H1 (cell line): Measurements from ENCODE around the gene TEDDM1. TPM values are rescaled to one million over a fixed set of nuclear protein-coding genes. Genes with fewer than 3 reads are reported as not detected.

Experiments used
- CTBP2 ChIP-seq: IDR thresholded peaks from 2 replicates; pipeline ENCODE4 v1.7.0; 2011; ENCODE audit warnings: borderline replicate concordance, mild to moderate bottlenecking, moderate library complexity, mixed read lengths, low read length; ENCODE audit not compliant: insufficient read depth, insufficient read length
- EZH2 ChIP-seq: fragments of 200-600 bp; sonication (generic); IDR thresholded peaks from 2 replicates; pipeline ENCODE4 v1.7.1; 2012; ENCODE audit warnings: low read depth, mild to moderate bottlenecking, moderate library complexity, low read length, inconsistent platforms; ENCODE audit not compliant: severe bottlenecking
- MAX ChIP-seq: IDR thresholded peaks from 2 replicates; pipeline ENCODE4 v1.6.1; 2012; ENCODE audit warnings: inconsistent platforms
- NRF1 ChIP-seq: IDR thresholded peaks from 2 replicates; pipeline ENCODE4 v1.6.1; 2011; ENCODE audit warnings: mild to moderate bottlenecking, low read depth, low read length, improper control_type of control experiment
- POU5F1 ChIP-seq: IDR thresholded peaks from 2 replicates; pipeline ENCODE4 v1.6.1; 2011; ENCODE audit warnings: low read depth, mild to moderate bottlenecking, low read length, moderate library complexity
- polyA plus RNA-seq, 7 experiments: library from polyadenylated mRNA; depleted of rRNA in 3 of 7; stranded (reverse) in 5 of 7; unstranded in 2 of 7; fragments of >200 nt in 5 of 7; fragments of 200-250 nt in 2 of 7; gene quantifications; 1 replicate in 5 of 7; 2 replicates in 1 of 7; 4 replicates in 1 of 7; pipeline versions ENCODE4 v1.2.1 to v1.2.3, GENCODE V29; 2011 to 2013; ENCODE audit warnings: missing spikeins in 2 of 7, mixed read lengths in 2 of 7
- total RNA-seq: library from RNA; stranded (reverse); fragmentation: NEBNext Ultra II Directional; extraction: Animal tissue kit (Norgen Biotek cat#: 25700); gene quantifications from 2 replicates; pipeline ENCODE4 v1.2.1, GENCODE V29; 2021

Gene TEDDM1
- total and polyA plus RNA-seq, 2 of the 8 experiments (the other 6 are each of a cell fraction or from before 2014, with no cell fraction given): not detected

- no peak for TF ChIP-seq POU5F1
- TF ChIP-seq MAX: no peak
- no peak for TF ChIP-seq EZH2
- no peak for TF ChIP-seq CTBP2
- no peak for TF ChIP-seq NRF1
Observed at GRCh38 chr1:182433580-182433979, 33.1 kb upstream of the TEDDM1 start (continued).
